Subcutaneous adipose tissue (tissue), 4 donors: ENCODE data around the gene ANP32B. TPM values are rescaled to one million over a fixed set of nuclear protein-coding genes. Genes with fewer than 3 reads are reported as not detected.

ENCODE experiments used
- total RNA-seq, 4 donors: library from RNA; depleted of rRNA; stranded (reverse); fragments of >200 nt; gene quantifications; one replicate each; pipeline ENCODE4 v1.1.0, GENCODE V29; 2016
- TF ChIP-seq, protein P1 (sequence below): fragments of 450-650 bp; IDR thresholded peaks from one replicate; pipeline ENCODE4 v1.5.1; 2016; ENCODE audit warnings: low read depth, mild to moderate bottlenecking, control low read depth, antibody characterized with exemption, moderate library complexity

ANP32B gene
- total RNA-seq, 4 donors from 2014 or later, result 32.8 to 61.4 (median 43.8) TPM

DNA sequence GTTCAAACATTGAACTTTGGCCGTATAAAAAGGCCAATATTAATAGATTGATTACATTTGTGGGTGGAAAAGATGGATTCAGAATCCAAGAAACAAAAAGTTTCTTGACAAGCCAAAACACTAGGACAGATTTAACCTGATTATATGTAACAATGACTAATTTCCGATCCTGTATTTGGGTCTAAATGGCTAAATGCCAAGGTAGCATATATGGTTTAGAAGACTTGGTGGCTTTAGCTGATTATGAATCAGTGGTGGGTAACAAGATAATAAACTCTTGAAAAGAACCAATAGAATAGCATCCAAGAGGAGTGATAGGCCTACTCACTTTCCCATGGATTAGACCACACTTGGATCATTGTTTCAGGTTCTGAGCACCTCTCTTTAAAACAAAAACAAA is 21.8 kb upstream of the ANP32B start:
- TF ChIP-seq, protein P1, sequence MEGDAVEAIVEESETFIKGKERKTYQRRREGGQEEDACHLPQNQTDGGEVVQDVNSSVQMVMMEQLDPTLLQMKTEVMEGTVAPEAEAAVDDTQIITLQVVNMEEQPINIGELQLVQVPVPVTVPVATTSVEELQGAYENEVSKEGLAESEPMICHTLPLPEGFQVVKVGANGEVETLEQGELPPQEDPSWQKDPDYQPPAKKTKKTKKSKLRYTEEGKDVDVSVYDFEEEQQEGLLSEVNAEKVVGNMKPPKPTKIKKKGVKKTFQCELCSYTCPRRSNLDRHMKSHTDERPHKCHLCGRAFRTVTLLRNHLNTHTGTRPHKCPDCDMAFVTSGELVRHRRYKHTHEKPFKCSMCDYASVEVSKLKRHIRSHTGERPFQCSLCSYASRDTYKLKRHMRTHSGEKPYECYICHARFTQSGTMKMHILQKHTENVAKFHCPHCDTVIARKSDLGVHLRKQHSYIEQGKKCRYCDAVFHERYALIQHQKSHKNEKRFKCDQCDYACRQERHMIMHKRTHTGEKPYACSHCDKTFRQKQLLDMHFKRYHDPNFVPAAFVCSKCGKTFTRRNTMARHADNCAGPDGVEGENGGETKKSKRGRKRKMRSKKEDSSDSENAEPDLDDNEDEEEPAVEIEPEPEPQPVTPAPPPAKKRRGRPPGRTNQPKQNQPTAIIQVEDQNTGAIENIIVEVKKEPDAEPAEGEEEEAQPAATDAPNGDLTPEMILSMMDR, result no peak

DNA sequence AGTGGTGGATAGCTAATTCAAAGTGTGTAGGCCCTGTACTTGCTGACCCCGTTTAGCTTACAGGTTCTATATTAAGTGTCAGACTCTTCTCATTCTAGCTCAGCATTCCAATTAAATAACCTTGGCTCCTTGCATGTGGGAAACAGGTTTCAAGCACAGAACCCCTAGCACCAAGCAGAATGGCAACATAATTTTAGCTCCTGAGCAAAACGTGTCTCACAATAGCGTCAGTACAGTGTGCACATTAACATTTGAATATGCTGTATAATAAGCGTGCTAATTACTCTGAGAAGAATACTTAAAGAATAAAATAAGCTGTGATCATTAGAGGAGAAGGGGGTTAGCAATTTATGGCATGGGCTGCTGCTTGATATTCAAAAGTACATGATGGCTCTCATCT is 21.0 kb upstream of the ANP32B start:
- TF ChIP-seq, protein P1, result no peak

DNA sequence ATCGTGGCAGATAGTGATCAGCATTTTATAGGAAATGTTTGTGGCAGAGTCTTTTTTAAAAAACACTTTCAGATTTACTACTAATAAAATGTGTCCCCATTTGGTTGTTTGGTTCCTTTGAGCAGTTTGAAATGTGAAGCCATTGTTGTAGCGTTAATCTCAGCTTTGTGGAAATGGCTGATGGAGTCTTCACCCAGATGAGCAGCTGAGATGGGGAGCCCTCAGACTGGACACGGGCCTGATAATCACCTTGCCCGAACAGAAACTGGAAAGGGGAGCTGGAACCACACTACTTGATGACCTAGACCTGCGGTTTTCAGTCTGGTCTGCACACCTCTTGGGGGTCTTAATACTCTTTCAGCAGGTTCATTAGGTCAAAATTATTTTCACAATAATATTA is 20.6 kb upstream of the ANP32B start:
- TF ChIP-seq, protein P1, result no peak

DNA sequence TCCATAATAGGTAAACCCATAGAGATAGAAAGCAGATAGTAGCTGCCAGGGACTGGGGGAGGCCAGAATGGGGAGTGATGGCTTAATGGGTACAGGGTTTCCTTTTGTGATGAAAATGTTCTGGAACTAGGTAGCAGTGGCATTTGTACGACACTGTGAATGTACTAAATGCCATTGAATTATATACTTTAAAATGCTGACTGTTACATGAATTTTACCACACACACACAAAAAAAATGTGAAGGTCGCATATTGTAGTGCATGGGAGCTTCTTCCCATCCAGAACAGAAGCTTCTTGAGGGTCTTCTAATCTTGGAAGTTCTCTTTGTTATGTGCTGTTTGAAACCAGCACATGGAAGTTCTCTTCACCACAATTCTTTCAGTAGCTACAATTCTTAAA is 19.9 kb upstream of the ANP32B start:
- TF ChIP-seq, protein P1, result no peak

DNA sequence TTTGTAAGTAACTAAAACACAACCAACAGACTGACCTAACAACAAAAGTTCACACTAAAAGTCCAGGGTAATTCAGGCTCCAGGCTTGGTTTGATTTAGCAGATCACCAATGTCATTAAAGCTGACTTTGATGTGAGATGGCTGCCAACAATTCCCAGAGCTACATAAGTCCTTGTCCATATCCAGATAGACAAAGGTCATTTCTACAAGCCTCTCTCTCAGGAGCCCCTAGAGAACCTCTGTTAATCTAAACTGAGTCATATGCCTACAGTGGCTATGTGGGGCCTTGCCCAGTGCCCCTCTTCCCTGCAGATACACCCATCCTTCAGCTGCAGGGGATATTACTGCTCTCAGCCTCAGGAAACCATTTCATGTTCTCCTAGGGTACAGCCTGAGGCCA is 18.2 kb upstream of the ANP32B start:
- TF ChIP-seq, protein P1, result no peak

DNA sequence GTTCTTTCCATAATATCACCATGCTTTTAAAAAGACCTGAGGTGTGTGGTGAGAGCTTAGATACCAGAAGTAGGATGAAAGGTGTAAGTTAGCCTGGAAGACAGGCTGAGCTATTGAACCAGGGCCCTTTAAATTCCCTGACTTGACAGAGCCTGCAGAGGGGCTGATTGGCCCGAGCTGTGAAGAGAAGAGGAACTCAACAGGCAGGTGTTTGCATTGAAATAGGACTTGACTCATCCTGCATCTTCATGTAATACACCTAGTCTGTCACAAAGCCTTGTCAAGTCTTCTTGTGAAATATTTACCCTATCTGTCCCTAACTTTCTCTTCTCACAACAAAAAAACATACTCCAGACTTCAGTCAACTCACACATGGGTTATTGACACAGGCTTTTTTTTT is 16.6 kb upstream of the ANP32B start:
- TF ChIP-seq, protein P1, result no peak

DNA sequence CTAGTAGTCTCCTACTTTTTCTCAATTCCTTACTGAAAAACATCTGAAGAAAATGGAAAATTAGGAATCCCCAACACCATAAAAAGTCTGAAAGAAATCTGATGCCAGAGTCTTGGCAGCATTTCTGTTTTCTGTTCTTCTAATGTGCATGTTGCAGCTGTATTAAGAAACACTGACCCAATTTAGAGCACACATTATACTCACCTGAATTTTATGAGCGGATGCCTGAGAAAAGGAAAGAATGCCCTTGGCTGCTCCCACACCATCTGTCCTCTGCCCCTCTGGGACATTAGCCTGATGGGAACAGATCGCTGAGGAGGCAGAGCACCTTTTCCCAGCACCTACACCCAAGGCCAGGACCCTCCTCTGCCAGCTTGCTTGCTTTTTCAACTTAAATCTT is 14.1 kb upstream of the ANP32B start:
- TF ChIP-seq, protein P1, result no peak
